Stimulated activated naive CD8-positive, alpha-beta T cell treated with anti-CD3 and anti-CD28 coated beads, Interleukin-15, Interleukin-2, amounts not matched to agents 100 U/mL and 50 U/mL, for 24 hours (primary cell): Measurements from ENCODE around the gene FOXO6.

Experiments
- ATAC-seq: fragments of 150-1000 bp; cut with Tn5 transposase; one replicate; pipeline ENCODE4 v1.10.0; 2021
- DNase-seq: peaks from one replicate; pipeline ENCODE4 v3.0.0; 2021

The FOXO6 gene

DNA sequence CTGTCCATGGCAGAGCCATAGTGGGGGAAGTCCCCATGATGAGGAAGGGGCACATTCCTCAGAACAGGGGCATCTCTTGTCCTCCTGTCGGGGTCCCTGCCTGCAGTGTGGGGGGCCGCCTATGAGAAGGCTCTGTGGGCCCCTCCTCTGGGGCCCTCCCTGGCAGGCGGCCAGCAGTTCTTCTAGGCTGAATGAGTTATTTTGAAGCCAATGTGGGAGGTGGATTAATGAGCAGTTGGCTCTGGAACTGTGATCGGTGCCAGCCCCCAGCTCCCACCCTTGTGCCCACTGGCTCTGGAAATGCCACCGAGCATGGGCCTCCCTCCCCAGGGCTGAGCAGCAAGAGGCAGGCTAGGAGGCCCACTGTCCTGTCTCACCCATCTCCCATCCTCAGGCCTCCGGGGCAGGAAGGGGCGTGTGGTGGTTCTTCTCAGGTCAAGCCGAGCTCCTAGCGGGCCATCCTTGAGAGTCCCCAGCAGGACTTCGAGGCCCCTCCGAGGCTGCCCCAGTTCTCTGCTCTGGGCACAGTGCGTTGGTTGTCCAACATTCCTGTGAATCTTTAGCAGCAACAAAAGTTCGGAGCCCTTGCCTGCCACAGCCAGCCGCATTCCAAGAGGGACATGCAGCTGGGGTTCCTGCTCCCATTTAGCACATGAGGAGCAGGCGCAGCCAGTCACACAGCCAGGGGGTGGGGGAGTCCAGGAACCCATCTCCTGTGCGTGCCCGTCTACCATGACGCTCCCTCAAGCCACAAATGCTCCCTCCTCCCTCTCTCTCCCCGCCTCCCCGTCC, 66.1 kb downstream of the FOXO6 start:
- no peak for DNase-seq
- no peak for ATAC-seq

DNA sequence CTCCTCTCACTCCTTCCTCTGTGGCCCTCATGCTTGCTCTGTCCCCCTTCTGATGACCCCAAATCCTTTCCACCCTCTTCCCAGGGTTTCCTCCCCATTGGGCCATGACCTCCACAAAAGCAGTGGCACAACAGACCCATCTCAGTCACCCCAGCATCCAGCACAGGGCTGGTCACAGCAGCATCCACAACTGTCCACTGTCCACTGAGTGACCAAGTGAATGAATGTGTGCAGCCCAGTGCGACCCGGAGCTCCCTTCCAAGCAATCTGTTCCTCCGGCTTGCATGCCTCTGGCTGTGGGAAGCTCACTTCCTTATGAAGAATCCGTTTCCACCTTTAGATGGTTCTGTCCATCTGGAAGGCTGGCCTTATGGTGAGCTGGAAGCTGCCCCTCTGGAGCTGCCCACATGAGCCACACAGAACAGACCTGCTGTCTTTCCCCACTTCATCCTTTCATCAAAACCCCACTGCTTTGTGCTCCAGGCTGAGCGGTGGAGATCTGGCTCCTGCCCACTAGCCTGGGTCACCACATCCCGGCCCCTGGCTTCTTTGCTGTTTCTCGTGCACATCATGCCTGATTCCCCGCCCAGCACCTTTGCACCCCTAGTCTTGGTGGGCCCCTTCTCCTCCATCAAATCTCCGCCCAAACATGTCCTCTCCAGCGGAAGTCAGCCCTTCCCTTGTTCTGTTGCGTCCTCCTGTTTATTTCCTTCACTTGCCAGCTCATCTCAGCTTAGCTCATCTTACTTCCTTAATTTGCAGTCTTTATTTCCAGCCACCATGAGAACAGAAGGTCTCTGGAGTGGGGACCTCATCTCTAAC, 66.9 kb downstream of the FOXO6 start:
- DNase-seq (no peak), ATAC-seq (no peak)

DNA sequence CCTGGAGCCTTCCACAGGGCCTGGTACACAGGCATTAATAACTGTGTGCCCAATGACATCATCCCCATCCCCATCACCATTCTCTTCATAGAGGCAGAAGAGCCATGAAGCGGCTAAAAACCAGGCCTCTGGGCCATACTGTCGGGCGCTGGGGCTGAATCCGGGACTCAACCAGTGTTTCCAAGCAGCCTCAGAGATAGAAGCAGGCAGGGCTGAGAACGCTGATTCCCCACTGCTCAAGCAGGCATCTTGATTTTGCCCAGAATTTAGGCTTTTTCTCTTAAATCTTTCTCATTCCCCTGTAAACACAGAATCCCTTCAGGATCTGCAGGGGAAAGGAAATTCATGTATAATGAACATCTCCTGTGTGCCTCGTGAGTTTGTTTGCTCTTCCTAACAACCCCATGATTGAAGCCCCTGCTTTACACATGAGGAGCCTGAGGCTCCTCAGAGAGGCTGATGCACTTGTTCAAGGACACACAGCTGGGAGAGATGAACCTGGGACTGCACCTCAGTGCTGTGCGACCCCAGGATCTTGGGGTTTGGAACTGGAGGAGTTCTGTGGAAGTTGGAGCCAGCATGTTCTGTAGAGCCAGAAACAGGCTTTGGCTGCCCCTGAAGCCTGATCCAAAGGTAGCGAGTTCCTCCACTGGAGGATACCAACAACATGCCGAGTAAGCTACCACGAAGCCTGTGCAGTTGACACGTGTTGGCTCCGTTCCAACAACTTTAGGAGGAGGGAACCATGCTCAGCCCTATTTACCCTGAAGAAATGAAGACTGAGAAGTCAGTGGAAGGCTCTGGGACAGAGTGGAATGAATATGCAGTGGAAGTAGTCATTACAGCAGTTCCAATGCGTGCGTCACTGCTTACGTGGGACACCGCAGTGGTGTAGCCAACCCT, 67.8 kb downstream of the FOXO6 start:
- DNase-seq (no peak), ATAC-seq (no peak)

DNA sequence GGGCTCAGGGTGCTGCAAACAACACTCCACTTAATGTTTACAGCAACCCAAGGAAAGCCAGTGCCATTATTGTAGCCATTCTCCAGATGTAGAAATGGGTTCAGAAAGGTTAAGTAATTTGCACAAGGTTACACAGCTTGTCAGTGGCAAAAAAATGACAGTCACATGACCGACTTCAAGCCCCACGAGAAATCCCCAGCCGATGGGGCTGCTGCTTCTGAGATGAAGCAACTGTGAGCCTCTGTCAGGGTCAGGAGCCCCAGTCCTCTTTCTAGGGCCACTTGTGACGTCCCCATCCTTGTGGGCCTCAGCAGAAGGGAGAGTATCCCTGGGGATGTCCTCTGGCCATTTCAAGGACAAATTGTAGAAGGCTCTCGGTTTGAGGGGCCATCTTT, 68.4 kb downstream of the FOXO6 start:
- ATAC-seq (no peak), DNase-seq (no peak)

GRCh38 chr1:41430069-41430468, 68.8 kb downstream of the FOXO6 start:
- DNase-seq (no peak), ATAC-seq (no peak)

GRCh38 chr1:41430582-41430981, 69.3 kb downstream of the FOXO6 start:
- no peak for DNase-seq
- ATAC-seq, result no peak

DNA sequence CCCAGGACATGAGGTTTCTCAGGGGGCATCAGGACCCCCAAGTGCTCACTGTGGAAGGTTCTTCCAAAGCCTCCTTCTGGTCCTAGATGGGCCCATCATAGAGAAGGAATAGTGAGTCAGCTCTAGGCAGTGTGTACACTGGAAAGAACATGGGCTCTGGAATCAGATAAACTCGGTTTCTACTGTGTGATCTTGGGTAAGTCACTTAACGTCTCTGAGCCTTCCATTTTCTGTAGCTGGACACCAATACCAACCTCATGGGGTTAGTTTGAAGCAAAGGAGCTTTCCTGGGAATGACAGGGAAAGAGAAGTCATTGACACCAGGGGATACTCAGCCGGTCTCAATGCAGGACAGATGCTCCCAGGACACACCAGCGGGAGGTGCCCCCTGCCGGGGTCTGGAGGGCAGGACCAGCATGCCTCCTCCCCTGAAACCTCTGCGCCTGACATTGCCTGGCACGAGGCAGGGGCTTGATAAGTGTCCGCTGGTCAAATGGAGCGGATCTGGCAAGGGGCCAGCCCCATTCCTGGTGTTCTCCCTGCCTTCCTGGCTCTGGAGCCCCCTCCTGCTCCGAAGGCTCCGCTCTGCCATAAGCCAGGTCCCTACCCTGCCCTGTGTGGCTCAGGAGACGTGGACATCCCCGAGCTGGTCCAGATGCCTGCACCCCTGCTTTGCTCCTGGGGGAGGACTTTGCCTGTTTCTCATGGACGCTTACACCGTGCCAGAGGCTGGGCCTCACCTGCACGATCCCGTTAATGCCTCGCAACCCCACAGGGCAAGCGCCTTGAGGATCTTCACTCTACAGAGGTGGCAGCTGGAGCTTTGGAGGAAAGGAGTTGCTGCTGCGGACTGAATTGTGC, 70.5 kb downstream of the FOXO6 start:
- ATAC-seq (no peak), DNase-seq (no peak)
